Stomach (tissue), 9 donors: Measurements from ENCODE around the gene SLC25A24. TPM values are rescaled to one million over a fixed set of nuclear protein-coding genes. Genes with fewer than 3 reads are reported as not detected.
"Not testable (repeated sequence)": the region's sequence is repeated elsewhere in the genome, so short reads cannot be mapped to it uniquely, and the experiment has no call there.

Experiments used
- DNase-seq, 2 donors: peaks; one replicate each; pipeline versions ENCODE4 v3.0.0 to v3.0.0-alpha.2; 2013 to 2019
- H3K27ac ChIP-seq, 5 donors: fragments of 200-600 bp in 4 of 5; sonication (generic) in 4 of 5; one replicate each; pipeline ENCODE4 v1.5.1; 2013 to 2019; ENCODE audit warnings: mild to moderate bottlenecking in 1 of 5, moderate library complexity in 1 of 5
- H3K27me3 ChIP-seq, 3 donors: fragments of 200-600 bp; sonication (generic); one replicate each; pipeline ENCODE4 v1.5.1; 2017 to 2019; ENCODE audit warnings: mixed run types in 1 of 3
- H3K36me3 ChIP-seq, 4 donors: fragments of 200-600 bp; sonication (generic); 1 replicate in 3 of 4; 2 replicates in 1 of 4; pipeline ENCODE4 v1.5.1; 2016 to 2019
- H3K4me1 ChIP-seq, 4 donors: fragments of 200-600 bp; sonication (generic); one replicate each; pipeline ENCODE4 v1.5.1; 2016 to 2019
- H3K4me3 ChIP-seq, 4 donors: fragments of 200-600 bp; sonication (generic) in 3 of 4; one replicate each; pipeline ENCODE4 v1.5.1; 2016 to 2019; ENCODE audit warnings: mild to moderate bottlenecking in 1 of 4
- H3K9me3 ChIP-seq, 4 donors: fragments of 200-600 bp; sonication (generic); one replicate each; pipeline ENCODE4 v1.5.1; 2016 to 2019
- EP300 ChIP-seq: sonication (generic); formaldehyde crosslinking; IDR thresholded peaks from one replicate; pipeline ENCODE4 v1.6.1; 2017; ENCODE audit warnings: antibody characterized with exemption
- POLR2A ChIP-seq, 4 donors: fragments of 450-650 bp; IDR thresholded peaks; one replicate each; pipeline ENCODE4 v1.6.1; 2016; ENCODE audit warnings: antibody characterized with exemption in 4 of 4, control low read depth in 2 of 4, mild to moderate bottlenecking in 1 of 4, moderate library complexity in 1 of 4
- POLR2AphosphoS5 ChIP-seq, 3 donors: sonication (generic); formaldehyde crosslinking; IDR thresholded peaks; one replicate each; pipeline ENCODE4 v1.6.1; 2016; ENCODE audit warnings: antibody characterized with exemption in 3 of 3
- WGBS, 5 donors: extraction: QIAGEN DNeasy Blood & Tissue Kit in 3 of 5; methylation state at CpG; one replicate each; pipeline versions ENCODE4 v1.1.5 to v1.1.7; 2013 to 2018; 5-methylcytosine and 5-hydroxymethylcytosine counted together
- intact Hi-C: fragments of 100-400 bp; cut with DNase I; formaldehyde crosslinking; loops from one replicate; pipeline ENCODE4 v1.15.1; 2023; ENCODE audit warnings: low total_unique reads
- polyA plus RNA-seq, 3 donors: library from polyadenylated mRNA; stranded (reverse); fragments of 200-250 nt; gene quantifications; one replicate each; pipeline ENCODE4 v1.2.3, GENCODE V29; 2013
- total RNA-seq, 5 donors: library from RNA; depleted of rRNA; stranded (reverse); fragments of >200 nt; gene quantifications; one replicate each; pipeline versions ENCODE4 v1.1.0 to v1.2.3, GENCODE V29; 2014 to 2016
- TF ChIP-seq, protein P1 (sequence below), 7 experiments: fragments of 450-650 bp in 4 of 7; fragments of 200-600 bp in 3 of 7; sonication (generic) in 3 of 7; IDR thresholded peaks; one replicate each; pipeline ENCODE4 v1.5.1; 2016 to 2019; ENCODE audit warnings: antibody characterized with exemption in 7 of 7, control low read depth in 2 of 7, mild to moderate bottlenecking in 1 of 7
- donor health status: healthy with polysubstance abuse.
- donor health status: Bipolar disorder and iron deficiency.
- donor health status: healthy.

SLC25A24 gene
- total and polyA plus RNA-seq, 8 donors: 4.1 to 76.9 (median 19.3) TPM

GRCh38 chr1:108182959-108183700 is 17.0 kb downstream of the SLC25A24 start:
- DNase-seq: no peak
- H3K4me3 ChIP-seq: no peak overlapping the region
- WGBS, 5 donors: 48 to 51% (median 49%) methylated on average over 2 of the region's 2 CpGs
- TF ChIP-seq POLR2A (IDR thresholded peaks at IDR 0.05) (no peak), EP300 (no peak), POLR2AphosphoS5 (IDR thresholded peaks at IDR 0.05) (no peak)
- TF ChIP-seq, protein P1, sequence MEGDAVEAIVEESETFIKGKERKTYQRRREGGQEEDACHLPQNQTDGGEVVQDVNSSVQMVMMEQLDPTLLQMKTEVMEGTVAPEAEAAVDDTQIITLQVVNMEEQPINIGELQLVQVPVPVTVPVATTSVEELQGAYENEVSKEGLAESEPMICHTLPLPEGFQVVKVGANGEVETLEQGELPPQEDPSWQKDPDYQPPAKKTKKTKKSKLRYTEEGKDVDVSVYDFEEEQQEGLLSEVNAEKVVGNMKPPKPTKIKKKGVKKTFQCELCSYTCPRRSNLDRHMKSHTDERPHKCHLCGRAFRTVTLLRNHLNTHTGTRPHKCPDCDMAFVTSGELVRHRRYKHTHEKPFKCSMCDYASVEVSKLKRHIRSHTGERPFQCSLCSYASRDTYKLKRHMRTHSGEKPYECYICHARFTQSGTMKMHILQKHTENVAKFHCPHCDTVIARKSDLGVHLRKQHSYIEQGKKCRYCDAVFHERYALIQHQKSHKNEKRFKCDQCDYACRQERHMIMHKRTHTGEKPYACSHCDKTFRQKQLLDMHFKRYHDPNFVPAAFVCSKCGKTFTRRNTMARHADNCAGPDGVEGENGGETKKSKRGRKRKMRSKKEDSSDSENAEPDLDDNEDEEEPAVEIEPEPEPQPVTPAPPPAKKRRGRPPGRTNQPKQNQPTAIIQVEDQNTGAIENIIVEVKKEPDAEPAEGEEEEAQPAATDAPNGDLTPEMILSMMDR (IDR thresholded peaks at IDR 0.05): no peak
- no peak overlapping the region for H3K27ac ChIP-seq
- H3K27me3 ChIP-seq: no peaks in the 10 kb centered on the region
- intact Hi-C loops: no loop called here
- H3K4me1 ChIP-seq: peaks cover 0 to 6% (median 2%) of the 10 kb centered on the region in 4 donors
- peaks cover 8 to 72% (median 65%) of the 10 kb centered on the region in 4 donors for H3K36me3 ChIP-seq
- H3K9me3 ChIP-seq: peaks cover 0 to 8% (median 0%) of the 10 kb centered on the region in 4 donors

- H3K4me1 ChIP-seq: peaks cover 0 to 6% (median 2%) of the 10 kb centered on the region in 4 donors
- intact Hi-C loops: no loop called here
- H3K27me3 ChIP-seq: no peaks in the 10 kb centered on the region
- WGBS, 5 donors: 26 to 68% (median 42%) methylated on average over 1 of the region's 1 CpG
- no peak overlapping the region for H3K27ac ChIP-seq
- H3K4me3 ChIP-seq: no peak overlapping the region
- peaks cover 10 to 94% (median 83%) of the 10 kb centered on the region in 4 donors for H3K36me3 ChIP-seq
- TF ChIP-seq POLR2AphosphoS5 (IDR thresholded peaks at IDR 0.05): no peak
- TF ChIP-seq POLR2A (IDR thresholded peaks at IDR 0.05): no peak
- TF ChIP-seq EP300: no peak
- TF ChIP-seq, protein P1 (IDR thresholded peaks at IDR 0.05): no peak
- no peak for DNase-seq
- peaks cover 1 to 18% (median 7%) of the 10 kb centered on the region in 4 donors for H3K9me3 ChIP-seq
Measured at GRCh38 chr1:108179018-108179417, 21.1 kb downstream of the SLC25A24 start.

DNA sequence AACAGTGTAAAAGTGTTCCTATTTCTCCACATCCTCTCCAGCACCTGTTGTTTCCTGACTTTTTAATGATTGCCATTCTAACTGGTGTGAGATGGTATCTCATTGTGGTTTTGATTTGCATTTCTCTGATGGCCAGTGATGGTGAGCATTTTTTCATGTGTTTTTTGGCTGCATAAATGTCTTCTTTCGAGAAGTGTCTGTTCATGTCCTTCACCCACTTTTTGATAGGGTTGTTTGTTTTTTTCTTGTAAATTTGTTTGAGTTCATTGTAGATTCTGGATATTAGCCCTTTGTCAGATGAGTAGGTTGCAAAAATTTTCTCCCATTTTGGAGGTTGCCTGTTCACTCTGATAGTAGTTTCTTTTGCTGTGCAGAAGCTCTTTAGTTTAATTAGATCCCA is 37.7 kb downstream of the SLC25A24 start:
- intact Hi-C loops, H3K4me1 ChIP-seq, DNase-seq, H3K27me3 ChIP-seq, H3K4me3 ChIP-seq, H3K9me3 ChIP-seq, H3K27ac ChIP-seq: not testable (repeated sequence)
- WGBS, 5 donors: no CpG with 5 or more reads among the region's 1 CpG
- H3K36me3 ChIP-seq: peaks cover 0 to 28% (median 10%) of the 10 kb centered on the region in 4 donors

GRCh38 chr1:108159951-108160350 is 40.2 kb downstream of the SLC25A24 start:
- H3K9me3 ChIP-seq, DNase-seq, H3K4me1 ChIP-seq, H3K4me3 ChIP-seq, intact Hi-C loops, H3K27me3 ChIP-seq, H3K27ac ChIP-seq: not testable (repeated sequence)
- WGBS, 5 donors: 93 to 99% (median 98%) methylated on average over 6 to 18 of the region's 30 CpGs
- H3K36me3 ChIP-seq: peaks cover 0 to 50% (median 35%) of the 10 kb centered on the region in 4 donors

GRCh38 chr1:108158893-108159453 is 41.2 kb downstream of the SLC25A24 start:
- no peak overlapping the region for H3K4me3 ChIP-seq
- no peaks in the 10 kb centered on the region for H3K4me1 ChIP-seq
- H3K27ac ChIP-seq: no peak overlapping the region
- intact Hi-C loops: no loop called here
- TF ChIP-seq POLR2A (IDR thresholded peaks at IDR 0.05): no peak
- TF ChIP-seq, protein P1 (IDR thresholded peaks at IDR 0.05): no peak
- TF ChIP-seq POLR2AphosphoS5 (IDR thresholded peaks at IDR 0.05): no peak
- TF ChIP-seq EP300: no peak
- no peak for DNase-seq
- 92 to 97% (median 94%) methylated on average over 7 of the region's 7 CpGs for WGBS, 5 donors
- no peaks in the 10 kb centered on the region for H3K9me3 ChIP-seq
- H3K36me3 ChIP-seq: peaks cover 0 to 60% (median 44%) of the 10 kb centered on the region in 4 donors
- no peaks in the 10 kb centered on the region for H3K27me3 ChIP-seq
